HG03025 (cell line): ENCODE data around the gene ANXA9.

Experiments
- ATAC-seq: cut with Tn5 transposase; IDR thresholded peaks from one replicate; pipeline ENCODE4 v1.9.1; 2021; ENCODE audit warnings: mild to moderate bottlenecking, moderate library complexity; ENCODE audit not compliant: unreplicated experiment, low FRiP score

Gene ANXA9

DNA sequence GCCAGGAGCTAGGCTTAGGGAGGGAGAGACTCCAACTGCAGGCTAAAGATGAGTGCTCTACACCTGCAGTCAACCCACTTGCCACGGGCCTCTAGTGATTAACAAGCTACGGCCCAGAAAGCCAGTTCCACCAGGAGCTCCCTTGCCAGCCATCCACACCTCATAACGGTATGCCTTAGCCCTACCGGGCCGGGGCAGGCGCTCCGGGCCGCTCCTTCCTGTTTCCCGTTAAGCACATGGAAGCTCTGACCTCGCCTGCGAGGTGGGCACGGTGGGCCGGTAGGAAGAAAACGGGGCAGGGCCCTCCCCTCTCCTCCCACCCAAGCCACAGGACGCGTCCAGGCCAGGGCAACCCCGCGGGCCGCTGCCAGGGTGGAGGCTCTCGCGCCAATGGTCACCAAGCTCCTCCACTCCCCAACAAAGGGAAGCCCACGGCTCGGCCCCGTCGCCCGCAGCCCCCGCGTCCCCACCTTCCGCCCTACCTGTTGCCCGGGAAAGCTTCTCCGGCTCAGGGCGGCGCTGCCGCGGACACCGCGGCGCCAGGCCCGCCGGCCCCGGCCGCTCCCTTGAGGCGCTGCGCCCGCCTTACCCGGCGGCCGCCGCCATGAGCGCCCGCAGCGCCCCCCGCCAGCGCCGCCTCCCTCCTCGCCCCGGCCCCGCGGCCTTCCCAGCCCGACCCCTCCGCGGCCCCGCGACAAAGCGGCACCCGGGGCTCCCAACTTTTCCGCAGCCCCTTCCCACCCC is 8.1 kb upstream of the ANXA9 start:
- ATAC-seq: peak; percentile 32

DNA sequence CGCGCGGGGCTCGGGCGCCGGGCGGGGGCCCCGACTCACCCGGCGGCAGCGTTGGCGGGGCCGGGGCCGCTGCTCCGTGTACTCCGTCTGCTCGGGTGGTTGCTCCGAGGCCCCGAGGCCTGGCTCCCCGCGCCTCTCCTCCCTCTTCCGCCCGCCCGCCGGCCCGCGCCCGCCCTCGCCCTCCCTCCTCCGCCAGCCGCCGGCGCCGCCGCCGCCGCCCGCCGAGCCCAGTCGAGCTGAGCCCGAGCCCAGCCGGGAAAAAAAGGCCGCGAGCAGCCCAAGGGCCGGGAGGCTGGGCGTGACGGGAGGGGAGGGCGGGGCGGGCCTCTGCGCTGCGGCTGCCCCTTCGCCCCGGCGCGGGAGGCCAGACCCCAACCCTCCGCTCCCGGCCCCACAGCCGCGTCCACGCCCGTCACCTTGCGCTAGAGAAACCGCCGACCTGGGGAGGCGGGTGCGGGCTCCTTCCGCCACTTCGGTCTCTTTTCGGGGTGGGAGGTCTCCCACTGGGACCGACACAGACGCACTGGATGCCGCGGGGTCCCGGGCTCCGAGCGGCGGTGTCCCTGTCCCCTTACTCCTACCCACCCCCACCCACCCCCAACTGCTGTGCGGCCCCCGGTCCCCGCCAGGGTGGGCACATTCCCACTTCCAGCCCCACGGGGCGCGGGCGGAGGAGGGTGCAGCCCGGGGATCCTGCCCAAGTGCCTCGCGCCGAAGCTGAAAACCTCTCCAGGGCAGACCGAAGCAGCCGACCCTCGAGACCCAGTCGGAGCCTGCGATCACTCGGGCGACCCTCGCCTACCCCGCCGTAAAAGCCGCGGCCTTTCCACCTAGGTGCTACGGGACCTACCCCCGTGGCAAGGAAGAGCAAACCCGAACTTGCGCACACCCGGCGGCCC is 7.3 kb upstream of the ANXA9 start, which contains the start of gene CERS2:
TSS of gene CERS2 (minus strand) at position 256 of the 899 bp plus-strand sequence. CDS start 5,745 bp downstream, outside the sequence.
- peak; percentile 46 for ATAC-seq

DNA sequence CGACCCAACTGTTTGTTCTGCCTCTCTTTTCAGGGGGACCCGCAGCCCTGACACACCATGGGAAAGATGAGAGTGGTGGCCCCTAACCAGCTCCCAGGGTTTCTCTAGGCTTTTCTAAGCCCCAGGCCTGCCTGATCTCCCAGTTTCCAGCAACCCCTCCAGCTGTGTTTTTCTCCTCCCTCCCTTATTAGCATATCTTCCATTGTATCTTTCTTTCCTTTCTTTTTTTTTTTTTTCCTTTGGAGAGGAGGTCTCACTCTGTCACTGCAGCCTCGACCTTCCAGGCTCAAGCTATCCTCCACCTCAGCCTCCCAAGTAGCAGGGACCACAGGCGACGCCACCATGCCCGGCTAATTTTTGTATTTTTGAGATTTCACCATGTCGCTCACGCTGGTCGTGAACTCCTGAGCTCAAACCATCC is 5.7 kb upstream of the ANXA9 start:
- ATAC-seq: no peak

DNA sequence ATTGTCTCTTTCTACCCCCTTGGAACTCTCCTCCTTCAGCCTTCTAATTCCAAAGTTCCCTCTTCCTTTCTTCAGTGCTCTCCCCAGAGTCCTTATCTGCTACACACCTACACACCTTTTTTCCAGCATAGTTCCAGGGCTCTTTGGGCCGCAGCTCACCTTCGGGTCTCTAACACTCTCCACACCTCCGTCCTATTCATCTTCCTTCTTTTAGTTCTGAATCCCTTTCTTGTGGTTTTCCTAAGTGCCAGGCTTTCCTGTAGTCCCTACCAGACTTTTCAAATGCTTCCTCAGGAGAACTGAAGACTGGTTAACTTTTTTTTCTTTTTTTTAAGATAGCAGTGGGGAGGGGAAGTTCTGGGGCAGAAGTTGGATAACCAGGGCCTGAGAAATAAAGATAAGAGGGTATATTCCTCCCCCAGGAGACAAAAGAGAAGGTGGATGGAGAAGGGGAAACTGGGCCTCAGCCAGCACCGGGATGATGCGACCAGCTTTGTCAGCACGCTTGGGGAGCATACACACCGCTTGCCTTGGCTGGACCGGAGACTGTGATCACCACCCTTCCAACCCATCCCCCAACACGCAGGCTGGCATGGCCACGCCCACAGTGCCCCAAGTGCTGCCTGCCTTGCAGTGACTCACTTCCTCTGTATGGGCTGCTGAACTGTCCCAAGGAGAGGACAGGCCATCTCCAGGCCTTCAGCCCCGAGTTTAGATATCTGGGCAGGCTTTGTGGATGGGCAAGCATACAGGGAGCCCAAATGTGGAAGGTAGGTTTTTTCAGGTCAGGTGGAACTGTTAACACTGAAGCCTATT is 5.0 kb upstream of the ANXA9 start:
- no peak for ATAC-seq

DNA sequence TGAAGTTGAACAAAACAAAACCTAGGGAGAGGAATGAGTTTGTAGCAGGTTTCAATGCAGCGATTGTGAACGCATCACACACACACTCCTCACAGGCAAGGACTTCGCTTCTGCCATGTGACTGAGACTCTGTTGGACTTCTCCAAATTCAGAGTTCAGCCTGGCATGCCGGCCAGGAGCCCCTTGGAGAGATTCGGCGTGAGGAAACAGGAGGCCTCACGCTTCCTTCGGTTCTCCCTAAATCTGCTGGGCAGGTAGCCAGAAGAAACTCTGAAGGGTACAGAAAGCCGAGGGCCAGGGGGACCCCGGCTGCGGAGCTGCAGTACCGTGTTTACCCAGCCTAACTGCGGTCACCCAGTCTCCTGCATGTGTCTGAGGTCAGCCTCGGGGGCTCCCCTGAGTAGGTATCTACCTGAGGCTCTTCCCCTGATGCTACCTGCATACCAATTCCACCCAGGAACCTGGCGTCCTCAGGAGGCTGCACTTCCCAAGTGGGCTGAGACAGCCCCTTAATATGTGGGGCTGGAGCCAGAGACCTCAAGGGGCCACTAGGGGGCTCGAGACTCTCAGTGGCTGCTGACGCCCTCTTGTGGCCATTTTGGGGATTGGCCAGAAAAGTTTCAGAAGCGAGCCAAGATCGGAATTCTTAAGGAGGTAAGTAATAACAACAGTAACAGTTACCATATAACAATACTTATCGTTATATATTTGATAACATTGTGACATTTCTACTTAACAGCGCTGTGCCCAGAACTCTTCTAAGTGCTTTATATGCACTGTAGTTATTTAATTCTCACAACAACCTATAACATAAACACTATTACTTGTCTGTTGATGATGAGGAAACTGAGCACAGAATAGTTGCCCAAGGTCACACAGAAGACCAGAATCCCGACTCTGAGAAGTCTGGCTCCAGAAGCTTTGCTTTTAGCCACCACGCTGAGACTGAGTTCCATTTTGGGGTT is 2.7 kb upstream of the ANXA9 start:
- no peak for ATAC-seq

DNA sequence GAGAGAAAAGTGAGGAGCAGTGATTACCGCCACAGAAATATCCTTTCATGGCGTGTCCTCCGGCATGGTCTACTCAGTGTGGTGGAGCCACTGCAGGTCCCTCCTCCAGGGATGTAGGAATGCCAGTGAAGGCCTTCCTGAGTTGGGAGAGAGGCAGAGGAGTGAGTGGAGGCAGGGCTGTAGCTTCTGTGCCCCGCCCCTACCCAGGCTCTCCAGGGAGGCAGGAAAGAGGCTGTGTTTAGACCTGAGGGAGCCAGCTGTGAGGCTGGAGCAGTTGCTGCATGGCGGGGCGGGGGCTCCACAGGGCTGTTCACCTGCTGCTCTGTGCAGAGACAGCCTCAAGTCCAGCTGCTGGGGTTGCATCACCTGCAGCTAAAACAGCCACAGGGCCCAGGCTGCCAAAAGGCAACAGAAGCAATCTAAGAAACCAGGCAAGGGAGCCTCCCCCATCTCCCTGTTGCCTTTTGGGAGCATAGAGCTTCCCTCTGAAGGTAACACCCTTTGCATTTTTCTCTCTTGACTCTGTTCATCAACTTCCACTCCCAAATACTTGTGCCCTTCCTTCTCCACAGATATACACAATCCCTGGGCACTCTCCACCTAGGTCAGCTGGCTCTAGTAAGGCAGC is 801 bp upstream of the ANXA9 start:
- no peak for ATAC-seq

DNA sequence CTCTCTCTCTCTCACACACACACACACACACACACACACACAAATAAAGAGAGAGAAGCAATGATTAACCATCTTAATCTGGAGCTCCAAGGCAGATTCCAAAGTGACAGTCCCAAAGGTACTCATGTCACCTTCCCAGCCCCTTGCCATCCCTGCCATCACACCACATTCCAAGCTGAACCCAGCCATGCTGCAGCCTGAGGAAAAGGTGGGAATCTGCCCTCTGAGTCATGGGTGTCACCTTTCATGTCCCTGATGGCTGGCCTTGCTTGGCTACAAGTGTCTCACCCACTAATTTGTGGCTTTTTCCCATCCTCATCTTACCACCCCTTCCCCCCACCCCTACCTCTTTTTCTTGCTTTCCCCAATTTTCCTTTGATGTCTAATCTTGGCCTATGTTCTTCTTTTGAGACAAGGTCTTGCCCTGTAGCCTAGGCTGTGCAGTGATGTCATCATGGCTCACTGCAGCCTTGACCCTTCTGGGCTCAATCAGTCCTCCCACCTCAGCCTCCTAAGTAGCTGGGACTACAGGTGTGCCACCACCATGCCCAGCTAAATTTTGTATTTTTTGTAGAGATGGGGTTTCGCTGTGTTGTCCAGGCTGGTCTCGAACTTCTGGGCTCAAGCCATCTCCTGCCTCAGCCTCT is 3.2 kb downstream of the ANXA9 start:
- ATAC-seq: no peak

DNA sequence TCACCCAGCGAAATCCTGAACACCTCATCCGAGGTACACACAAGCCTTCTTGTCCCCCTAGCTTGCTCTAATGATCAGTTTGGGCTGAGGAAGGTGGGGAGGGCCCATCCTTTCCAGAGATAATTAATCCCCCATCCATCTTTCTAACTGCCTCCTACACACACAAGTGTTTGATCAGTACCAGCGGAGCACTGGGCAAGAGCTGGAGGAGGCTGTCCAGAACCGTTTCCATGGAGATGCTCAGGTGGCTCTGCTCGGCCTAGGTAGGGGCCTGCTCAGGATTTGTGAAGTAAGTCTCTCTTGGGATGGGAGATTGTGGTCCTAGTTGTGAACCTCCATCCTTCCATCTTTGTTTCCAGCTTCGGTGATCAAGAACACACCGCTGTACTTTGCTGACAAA is 5.8 kb downstream of the ANXA9 start:
- no peak for ATAC-seq

DNA sequence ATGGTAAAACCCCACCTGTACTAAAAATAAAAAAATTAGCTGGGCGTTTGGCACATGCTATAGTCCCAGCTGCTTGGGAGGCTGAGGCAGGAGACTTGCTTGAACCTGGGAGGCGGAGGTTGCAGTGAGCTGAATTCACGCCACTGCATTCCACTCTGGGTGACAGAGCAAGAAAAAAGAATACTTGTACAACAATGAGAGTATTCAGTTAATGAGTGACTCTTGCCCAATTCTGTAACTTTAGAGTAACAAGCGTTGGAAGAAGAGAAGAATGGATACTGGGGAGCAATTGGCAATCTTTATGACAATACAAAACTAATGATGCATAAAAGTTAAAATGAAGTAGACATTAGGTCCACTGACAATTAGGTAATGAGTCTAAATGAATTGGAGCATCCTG is 10.5 kb downstream of the ANXA9 start:
- no peak for ATAC-seq

DNA sequence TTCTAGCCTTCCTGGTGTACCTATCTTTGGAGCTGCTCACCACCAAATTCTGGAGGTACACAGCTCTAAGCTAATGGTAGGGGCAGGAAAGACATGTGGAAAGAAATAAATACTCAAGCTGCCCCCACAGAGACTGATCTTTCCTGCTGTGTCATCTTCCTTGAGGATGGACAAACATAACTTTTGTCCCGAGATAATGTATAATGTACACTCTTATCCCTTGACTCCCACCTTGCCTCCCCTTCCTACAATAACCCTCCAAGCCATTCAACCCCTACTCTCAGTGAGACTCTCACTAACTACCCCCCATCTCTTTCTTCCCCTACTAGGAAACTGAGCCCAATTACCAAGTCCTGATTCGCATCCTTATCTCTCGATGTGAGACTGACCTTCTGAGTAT is 12.2 kb downstream of the ANXA9 start:
- no peak for ATAC-seq

DNA sequence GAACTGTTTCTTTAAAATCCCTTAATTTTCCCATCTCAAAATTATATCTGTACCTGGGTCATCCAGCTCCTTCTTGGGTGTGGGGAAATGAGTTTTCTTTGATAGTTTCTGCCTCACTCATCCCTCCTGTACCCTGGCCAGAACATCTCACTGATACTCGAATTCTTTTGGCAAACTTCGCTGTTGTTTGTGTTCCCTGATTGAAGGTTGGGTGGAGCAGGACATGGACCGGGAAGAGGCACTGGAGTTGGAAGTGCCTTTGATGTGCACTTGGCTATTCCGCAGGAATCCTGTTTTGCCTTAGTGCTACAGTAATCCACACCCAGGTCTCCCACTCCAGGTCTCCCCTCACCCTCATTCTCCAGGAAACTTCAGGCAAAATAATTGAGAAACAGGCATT is 13.4 kb downstream of the ANXA9 start:
- no peak for ATAC-seq

DNA sequence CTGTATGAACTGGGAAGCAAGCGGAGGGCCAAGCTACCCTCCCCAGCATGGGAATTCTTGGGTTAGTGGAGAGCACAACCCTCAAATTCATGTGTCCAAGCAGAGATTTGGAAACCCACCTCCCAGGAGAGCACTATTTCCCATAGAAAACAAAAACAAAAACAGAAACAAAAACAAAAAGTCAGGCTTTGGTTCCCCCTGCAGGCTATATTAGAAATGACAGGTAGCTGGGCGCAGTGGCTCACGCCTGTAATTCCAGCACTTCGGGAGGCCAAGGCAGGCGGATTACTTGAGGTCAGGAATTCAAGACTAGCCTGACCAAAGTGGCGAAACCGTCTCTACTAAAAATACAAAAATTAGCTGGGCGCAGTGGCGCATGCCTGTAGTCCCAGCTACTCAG is 13.8 kb downstream of the ANXA9 start:
- no peak for ATAC-seq

DNA sequence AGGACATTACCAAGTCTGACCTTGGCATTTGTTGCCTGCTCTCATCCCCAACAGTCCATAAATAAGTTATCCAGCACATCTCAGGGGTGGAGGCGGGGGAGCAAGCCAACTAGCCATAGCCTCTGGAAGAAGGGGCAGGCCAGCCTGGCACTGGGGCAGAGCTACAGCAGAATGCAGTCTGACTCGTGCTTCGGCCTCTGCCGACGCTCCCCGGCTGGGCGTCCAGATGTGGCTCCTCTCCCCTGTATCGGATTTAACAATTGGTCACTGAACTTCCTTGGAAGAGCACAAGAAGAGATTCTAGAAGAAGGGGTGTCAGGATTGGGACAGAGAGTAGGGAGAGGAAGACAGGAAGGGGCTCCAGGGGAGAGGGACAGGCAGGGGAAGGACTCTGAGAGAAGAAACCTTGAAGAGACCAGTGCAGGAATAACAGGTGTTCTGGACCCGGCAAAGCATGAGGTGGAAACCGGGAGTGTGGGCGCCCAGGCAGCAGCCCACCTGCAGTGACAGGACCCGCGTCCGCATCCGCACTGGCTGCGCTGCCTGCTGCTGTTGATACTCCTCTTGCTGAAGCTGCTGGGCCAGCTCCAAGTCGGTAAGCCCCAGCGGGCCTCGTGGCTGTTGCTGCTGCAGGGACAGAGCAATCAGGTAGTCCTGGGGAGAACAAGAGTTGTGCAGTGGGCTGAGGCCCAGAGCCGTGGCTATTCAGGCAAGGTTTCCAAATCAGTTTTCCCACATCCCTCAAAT is 15.2 kb downstream of the ANXA9 start:
- ATAC-seq: no peak

DNA sequence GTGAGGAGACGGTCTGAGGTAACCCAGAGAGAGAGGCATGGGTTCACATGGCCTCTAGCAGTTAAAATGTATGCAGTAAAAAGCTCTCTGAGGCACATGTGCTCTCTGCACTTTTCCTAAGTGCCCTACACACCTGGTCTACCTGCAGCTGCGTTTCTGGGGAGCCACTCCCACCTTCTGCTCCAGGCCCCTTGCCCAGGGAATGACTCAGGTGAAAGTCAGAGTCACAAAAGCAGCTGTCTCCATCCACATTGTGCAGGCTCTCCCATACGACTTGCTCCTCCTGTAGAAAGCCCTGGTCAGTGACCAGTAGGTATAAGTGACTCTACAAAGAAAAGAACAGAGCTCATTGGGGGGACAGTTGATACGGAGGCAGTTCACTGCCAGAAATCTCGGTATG is 15.9 kb downstream of the ANXA9 start:
- ATAC-seq: no peak

DNA sequence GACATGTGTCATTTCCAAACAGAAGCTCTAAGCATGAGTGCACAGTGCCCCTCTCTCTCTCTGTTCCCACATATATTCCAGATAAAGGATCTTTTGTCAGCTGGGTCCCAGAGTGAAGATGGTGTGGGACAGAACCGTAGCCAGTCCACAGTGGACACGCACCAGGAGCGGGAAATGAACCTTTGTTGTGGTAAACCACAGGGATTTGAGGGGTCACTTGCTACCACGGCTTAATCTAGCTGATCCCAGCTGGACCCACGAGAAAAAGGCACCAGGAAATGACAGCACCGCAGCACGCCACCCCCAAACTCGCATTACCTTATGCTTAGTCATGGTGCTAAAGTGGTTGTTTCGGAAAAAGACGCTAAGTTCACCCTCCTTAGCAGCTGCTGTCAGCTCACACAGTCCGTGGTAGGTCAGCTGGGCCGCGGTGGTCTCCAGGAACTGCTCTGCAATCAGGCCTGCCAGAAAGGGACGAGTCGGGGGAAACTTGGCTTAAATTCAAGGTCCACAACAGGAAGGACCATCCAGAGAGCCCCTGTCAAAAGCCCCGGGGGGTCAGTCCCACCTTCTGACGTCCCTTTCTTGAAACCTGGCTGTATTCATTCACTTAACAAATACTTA is 17.1 kb downstream of the ANXA9 start:
- no peak for ATAC-seq

DNA sequence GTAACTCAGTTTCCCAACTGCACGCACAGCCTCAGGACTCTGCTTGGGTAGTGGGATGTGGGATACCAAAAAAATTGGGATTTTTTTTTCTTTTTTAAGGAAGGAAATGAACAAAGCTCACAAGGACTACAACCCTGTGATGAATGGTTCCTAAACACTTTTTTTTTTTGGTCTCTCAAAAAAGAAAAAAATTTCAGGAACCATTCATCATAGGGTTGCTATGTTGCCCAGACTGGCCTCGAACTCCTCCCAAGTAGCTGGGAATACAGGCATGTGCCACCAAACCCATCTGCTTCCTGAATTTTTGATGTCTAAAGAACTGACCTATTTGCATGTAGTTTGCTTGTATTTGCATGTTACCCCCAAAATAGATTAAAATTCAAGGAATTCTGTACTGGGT is 17.8 kb downstream of the ANXA9 start:
- no peak for ATAC-seq

DNA sequence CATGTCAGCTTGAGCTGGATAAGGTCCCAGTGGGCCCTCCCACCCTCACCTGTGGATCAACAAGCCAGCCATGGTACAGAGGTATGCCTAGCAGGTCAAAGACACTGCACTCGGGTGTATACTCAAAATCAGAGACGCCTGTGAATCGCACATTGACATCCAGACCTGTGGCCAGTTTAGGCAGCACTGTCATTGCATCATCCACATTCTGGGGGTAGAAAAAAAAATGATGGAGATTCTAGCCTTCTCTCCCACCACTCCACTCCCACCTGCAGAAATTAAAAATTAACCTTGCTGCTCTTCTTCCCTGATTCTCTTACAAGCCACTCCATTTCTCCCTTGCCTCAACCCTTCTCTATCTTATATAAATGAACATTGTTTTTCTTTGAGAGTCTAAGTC is 18.3 kb downstream of the ANXA9 start:
- no peak for ATAC-seq

DNA sequence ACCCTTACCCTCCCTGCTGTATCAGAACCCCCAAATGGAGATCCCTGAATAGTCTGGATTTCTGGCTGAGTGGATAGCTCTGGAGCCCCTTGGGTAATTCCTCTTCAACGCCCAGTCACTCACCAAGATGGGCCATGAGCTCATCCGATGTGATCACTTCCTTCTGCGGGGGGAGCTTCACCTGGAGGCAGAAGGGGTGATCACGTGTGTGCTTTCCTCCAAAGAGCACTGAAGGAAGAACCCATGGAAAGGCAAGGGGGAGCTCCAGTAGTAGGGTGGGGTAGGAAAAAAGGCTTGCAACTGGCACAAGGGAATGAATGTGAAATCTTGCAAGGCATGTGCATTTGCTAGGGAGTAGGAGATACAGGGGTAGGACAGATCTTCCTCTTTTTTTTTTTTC is 19.5 kb downstream of the ANXA9 start:
- ATAC-seq: no peak
